GM21526 (cell line): ENCODE results near the gene METTL22.

Experiments used
- ATAC-seq: cut with Tn5 transposase; IDR thresholded peaks from one replicate; pipeline ENCODE4 v1.9.1; 2021; ENCODE audit warnings: moderate library complexity; ENCODE audit not compliant: unreplicated experiment, low FRiP score

Gene METTL22

DNA sequence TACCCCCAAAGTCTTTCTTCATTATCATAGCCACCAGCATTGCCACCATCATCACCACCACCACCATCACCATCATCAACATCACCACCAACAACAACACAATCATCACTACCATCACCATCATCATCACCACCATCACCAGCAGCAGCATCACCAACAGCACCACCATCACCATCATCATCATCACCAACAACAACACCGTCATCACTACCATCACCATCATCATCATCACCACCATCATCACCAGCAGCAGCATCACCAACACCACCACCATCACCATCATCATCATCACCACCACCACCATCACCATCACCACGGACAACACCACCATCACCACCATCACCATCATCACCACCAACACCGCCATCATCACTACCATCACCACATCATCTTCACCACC, 30.7 kb upstream of the METTL22 start:
- ATAC-seq, result no peak

GRCh38 chr16:8591451-8591850, 30.0 kb upstream of the METTL22 start:
- no peak for ATAC-seq

GRCh38 chr16:8594149-8594666, 27.3 kb upstream of the METTL22 start:
- ATAC-seq, result no peak

DNA sequence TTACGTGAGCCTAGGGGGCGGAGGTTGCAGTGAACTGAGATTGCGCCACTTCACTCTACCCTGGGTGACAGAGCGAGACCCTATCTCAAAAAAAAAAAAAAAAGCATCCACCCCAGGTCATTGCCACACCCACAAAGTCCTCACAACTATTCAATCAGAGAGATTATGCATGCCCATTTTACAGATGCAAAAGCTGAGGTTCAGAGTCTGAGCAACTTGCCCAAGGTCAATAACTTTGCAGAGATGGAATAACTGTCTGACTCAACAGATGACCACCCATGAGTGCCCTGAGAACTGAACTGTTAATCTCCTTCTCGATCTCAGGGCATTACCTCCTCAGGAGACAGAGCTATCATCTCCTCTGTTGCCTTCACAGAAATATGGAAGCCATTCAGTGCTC, 25.7 kb upstream of the METTL22 start:
- no peak for ATAC-seq

DNA sequence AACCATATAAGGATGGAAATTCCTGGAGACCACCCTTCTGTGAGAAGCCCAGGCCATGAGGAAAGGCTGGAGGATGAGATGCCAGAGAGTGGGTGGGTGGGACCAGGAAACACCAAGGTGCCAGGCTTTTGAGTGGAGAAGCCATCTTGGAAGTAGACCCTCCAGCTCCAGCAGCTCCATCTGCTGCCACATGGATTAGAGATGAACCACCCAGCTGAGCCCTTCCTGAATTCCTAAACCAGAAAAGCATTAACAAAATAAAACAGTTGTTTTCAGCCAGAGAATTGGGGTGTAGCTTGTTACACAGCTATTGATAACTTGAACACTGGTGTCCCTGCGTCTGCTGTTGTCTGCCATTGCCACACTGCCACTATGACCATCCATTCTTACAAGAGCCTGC, 24.9 kb upstream of the METTL22 start:
- no peak for ATAC-seq

- no peak for ATAC-seq
Measured at GRCh38 chr16:8600144-8600775, 21.2 kb upstream of the METTL22 start.

GRCh38 chr16:8605554-8605953, 15.9 kb upstream of the METTL22 start:
- ATAC-seq, result no peak

- ATAC-seq, result no peak
Measured at GRCh38 chr16:8607214-8607613, 14.3 kb upstream of the METTL22 start.

GRCh38 chr16:8611122-8611521, 10.4 kb upstream of the METTL22 start:
- no peak for ATAC-seq

DNA sequence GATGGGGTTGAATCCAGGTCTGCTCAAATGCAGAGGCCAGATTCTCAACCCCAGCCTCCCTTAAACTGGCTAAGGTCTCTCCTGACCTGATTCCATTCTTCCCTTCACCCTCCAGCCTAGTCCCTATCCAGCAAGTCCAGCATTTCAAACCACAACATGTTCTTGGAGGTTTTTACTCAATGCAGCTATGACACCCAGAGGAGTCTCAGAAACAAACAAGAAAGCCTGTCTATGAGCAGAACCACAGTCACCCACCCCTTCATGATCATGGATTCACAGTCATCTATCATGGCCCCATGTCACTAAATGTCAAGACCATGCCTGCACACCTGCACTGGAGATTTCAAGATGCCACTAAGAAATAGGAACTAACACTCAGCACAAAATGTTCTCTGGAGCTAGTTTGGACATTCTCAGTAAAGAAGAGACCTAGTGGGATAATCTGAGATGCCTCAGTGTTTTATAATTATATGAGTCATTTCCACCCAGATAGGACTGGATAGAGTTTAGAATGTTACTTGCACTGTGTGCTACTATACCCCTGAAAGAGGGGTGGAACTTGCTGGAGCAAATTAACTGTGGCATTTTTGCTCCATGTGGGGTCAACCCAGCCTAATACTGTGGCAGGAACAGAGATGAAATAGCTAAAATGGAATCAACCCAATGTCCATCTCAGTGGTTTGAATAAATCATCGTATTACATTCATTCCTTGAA, 9.5 kb upstream of the METTL22 start:
- no peak for ATAC-seq

DNA sequence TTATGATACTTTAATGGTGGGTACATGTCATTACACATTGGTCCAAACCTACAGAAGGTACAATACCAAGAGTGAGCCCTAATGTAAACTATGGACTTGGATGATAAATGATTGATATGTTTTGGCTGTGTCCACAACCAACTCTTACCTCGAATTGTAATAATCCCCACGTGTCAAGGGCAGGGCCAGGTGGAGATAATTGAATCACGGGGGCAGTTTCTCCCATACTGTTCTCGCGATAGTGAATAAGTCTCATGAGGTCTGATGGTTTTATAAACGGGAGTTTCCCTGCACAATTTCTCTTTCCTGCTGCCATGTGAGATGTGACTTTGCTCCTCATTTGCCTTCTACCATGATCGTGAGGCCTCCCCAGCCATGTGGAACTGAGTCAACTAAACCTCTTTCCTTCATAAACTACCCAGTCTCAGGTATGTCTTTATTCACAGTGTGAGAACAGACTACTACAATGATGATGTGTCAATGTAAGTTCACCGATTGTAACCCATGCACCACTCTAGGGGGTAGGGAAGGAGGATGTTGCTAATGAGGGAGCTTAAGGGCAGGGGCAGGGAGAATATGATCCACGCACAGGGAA, 7.0 kb upstream of the METTL22 start:
- ATAC-seq, result no peak

DNA sequence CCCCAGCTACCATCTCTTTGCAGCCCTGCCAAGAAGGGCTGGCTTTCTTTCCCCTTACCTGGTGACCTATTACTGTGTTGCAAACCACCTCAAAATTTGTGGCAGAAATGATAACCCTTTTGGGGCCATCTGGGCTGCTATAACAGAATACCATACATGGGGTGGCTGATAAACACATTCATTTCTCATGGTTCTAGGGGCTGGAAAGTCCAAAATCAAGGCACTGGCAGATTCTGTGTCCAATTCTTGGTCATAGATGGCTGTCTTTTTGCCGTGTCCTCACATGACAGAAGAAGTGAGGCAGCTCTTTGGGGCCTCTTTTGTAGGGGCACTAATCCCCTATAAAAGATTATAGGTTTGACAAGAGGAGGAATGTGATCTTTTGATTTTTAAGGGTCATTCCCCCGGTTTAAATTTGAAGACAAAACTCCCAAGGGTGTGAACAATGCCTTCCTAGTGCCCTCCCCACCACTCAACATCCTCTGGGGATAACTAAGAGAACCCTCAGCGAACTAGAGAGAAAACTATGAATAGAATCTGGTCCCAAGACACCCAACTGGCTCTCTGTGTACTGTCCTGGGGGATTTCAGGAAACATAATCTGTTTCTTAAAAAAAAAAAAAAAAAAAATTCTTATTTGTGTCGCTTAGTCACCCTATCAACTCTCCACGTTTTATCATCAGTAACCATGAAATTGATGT, 1.7 kb upstream of the METTL22 start:
- ATAC-seq, result no peak

GRCh38 chr16:8620535-8620934, 963 bp upstream of the METTL22 start:
- no peak for ATAC-seq

- ATAC-seq, result no peak
Measured at GRCh38 chr16:8621222-8621571, 301 bp upstream of the METTL22 start.

GRCh38 chr16:8622315-8622656, 788 bp downstream of the METTL22 start:
- ATAC-seq, result peak; percentile 27

DNA sequence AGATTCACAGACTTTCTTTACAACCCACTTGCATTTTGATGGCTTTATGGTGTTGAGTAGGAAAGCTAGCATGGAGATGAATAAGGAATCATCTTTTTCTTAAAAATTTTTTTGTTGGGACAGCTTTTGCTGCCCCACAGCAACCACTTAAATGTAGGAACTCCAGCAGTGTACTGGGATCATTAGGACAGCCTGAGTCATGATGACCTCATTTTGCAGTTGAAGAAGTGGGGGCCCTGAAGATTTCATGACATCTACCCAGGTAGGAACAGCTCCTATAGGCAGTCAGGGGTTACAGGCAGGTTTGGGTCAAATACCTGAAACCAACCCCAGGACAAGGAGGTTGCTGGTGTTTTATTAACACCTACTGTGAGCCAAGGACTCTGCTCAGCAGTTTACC, 2.1 kb downstream of the METTL22 start:
- ATAC-seq, result no peak

DNA sequence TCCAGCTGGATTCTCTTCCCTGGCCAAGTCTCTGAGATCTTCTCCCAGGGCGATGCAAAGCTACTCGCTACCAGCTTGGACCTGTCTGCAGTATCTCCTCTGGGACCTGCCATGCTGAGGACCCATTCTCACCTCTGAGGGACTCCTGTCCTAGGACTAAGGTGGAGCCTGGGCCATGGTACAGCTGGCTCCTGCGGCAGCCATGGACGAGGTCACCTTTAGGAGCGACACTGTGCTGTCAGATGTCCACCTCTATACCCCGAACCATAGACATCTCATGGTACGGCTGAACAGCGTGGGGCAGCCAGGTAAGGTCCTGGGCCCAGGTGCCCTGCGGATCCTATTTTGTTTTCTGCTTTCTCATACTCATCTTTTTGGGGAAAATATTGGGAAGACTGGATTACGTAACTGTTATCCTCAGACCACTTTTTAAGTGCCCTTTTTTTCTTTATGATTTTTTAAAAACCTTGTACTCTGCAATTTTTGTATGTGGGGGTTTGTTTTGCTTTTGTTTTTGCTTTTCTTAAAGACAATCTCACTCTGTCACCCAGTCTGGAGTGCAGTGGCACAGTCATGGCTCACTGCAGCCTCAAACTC, 4.1 kb downstream of the METTL22 start:
- no peak for ATAC-seq

DNA sequence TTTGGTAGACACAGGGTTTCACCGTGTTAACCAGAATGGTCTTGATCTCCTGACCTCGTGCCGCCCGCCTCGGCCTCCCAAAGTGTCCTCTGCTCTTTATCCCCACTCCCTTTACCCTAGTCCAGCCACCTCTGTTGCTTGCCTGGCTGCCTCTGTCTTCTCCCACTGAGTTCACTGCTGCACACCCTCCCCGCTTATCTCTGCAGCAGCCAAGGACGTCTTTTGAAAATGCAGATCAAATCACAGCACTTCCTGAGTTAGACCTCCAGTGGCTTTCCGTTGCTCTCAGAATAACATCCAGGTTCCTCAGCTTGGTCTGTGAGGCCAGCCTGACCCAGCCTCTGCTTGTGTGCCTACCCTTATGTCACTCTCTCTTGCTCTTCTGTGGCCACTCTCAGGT, 5.4 kb downstream of the METTL22 start:
- ATAC-seq, result no peak

- ATAC-seq, result no peak
Measured at GRCh38 chr16:8627456-8627855, 6.0 kb downstream of the METTL22 start.

GRCh38 chr16:8628981-8629725, 7.7 kb downstream of the METTL22 start:
- ATAC-seq, result no peak
